Smooth muscle cell (in vitro differentiated cells): ENCODE results near the gene HCN2. TPM values are rescaled to one million over a fixed set of nuclear protein-coding genes. Genes with fewer than 3 reads are reported as not detected.

Source experiments
- DNase-seq: peaks from one replicate; lab custom pipeline; 2025; ENCODE audit not compliant: unreplicated experiment; lab: John Stamatoyannopoulos, UW
- H2AFZ ChIP-seq: fragments of 200-600 bp; sonication (generic); 2 replicates; pipeline ENCODE4 v1.6.0; 2016; ENCODE audit warnings: antibody characterized with exemption, low read depth, mild to moderate bottlenecking
- H3F3A ChIP-seq: fragments of 200-600 bp; sonication (generic); 2 replicates; pipeline ENCODE4 v1.6.0; 2017; ENCODE audit warnings: antibody characterized with exemption, low read depth
- H3K27ac ChIP-seq: fragments of 200-600 bp; sonication (generic); 2 replicates; pipeline ENCODE4 v1.5.1; 2016; ENCODE audit warnings: low read depth, mild to moderate bottlenecking
- H3K27me3 ChIP-seq: fragments of 200-600 bp; sonication (generic); 2 replicates; pipeline ENCODE4 v1.6.1; 2016; ENCODE audit warnings: low read depth, mild to moderate bottlenecking
- H3K36me3 ChIP-seq: fragments of 200-600 bp; sonication (generic); 2 replicates; pipeline ENCODE4 v1.5.1; 2016; ENCODE audit warnings: low read depth
- H3K4me1 ChIP-seq: fragments of 200-600 bp; sonication (generic); 2 replicates; pipeline ENCODE4 v1.5.1; 2016; ENCODE audit warnings: low read depth
- H3K4me2 ChIP-seq: fragments of 200-600 bp; sonication (generic); 2 replicates; pipeline ENCODE4 v1.6.0; 2016; ENCODE audit warnings: mild to moderate bottlenecking
- H3K4me3 ChIP-seq: fragments of 200-600 bp; sonication (generic); 2 replicates; pipeline ENCODE4 v1.5.1; 2016; ENCODE audit warnings: mild to moderate bottlenecking
- H3K79me2 ChIP-seq: fragments of 200-600 bp; sonication (generic); 2 replicates; pipeline ENCODE4 v1.6.0; 2016; ENCODE audit warnings: low read depth, mild to moderate bottlenecking
- H3K9ac ChIP-seq: fragments of 200-600 bp; sonication (generic); 2 replicates; pipeline ENCODE4 v1.6.0; 2016; ENCODE audit warnings: low read depth
- H3K9me3 ChIP-seq: fragments of 200-600 bp; sonication (generic); replicated peaks from 2 replicates; pipeline ENCODE4 v1.5.1; 2016; ENCODE audit warnings: low read depth
- H4K20me1 ChIP-seq: fragments of 200-600 bp; sonication (generic); 2 replicates; pipeline ENCODE4 v1.6.0; 2016; ENCODE audit warnings: low read depth
- CTCF ChIP-seq: fragments of 200-600 bp; sonication (generic); IDR thresholded peaks from 2 replicates; pipeline ENCODE4 v1.5.1; 2017; ENCODE audit warnings: borderline replicate concordance, mild to moderate bottlenecking, antibody characterized with exemption; ENCODE audit not compliant: insufficient read depth, poor library complexity, severe bottlenecking
- WGBS: methylation state at CpG from one replicate; pipeline ENCODE4 v1.1.7; 2016; ENCODE audit warnings: low lambda C conversion rate; 5-methylcytosine and 5-hydroxymethylcytosine counted together
- polyA plus RNA-seq: library from polyadenylated mRNA; unstranded; fragments of >200 nt; fragmentation: Nextera tagmentation; extraction: Ambion mirVana; gene quantifications from 2 replicates; pipeline ENCODE4 v1.2.1, GENCODE V29; 2016
- total RNA-seq: library from RNA; depleted of rRNA; stranded (reverse); fragments of >200 nt; gene quantifications from 2 replicates; pipeline ENCODE4 v1.2.3, GENCODE V29; 2014

The HCN2 gene
- total and polyA plus RNA-seq, 2 experiments from 2014 or later: 0.49 to 0.81 TPM

GRCh38 chr19:641702-642101 is 52.0 kb downstream of the HCN2 start:
- H3F3A ChIP-seq: no peaks in the 10 kb centered on the region
- DNase-seq: no peak
- H3K4me2 ChIP-seq: no peak overlapping the region
- H3K27me3 ChIP-seq: no peaks in the 10 kb centered on the region
- no peak overlapping the region for H3K27ac ChIP-seq
- WGBS: 89% methylated on average over 17 of the region's 17 CpGs
- no peak overlapping the region for H3K4me3 ChIP-seq
- H4K20me1 ChIP-seq: no peaks in the 10 kb centered on the region
- no peak overlapping the region for H2AFZ ChIP-seq
- no peaks in the 10 kb centered on the region for H3K4me1 ChIP-seq
- no peaks in the 10 kb centered on the region for H3K79me2 ChIP-seq
- no peak overlapping the region for H3K9ac ChIP-seq
- H3K9me3 ChIP-seq: no peaks in the 10 kb centered on the region
- TF ChIP-seq CTCF: no peak
- H3K36me3 ChIP-seq: no peaks in the 10 kb centered on the region

- H3K9me3 ChIP-seq: no peaks in the 10 kb centered on the region
- no peak overlapping the region for H3K4me3 ChIP-seq
- H3K79me2 ChIP-seq: no peaks in the 10 kb centered on the region
- no peaks in the 10 kb centered on the region for H3F3A ChIP-seq
- DNase-seq: no peak
- no peaks in the 10 kb centered on the region for H3K4me1 ChIP-seq
- H3K4me2 ChIP-seq: no peak overlapping the region
- H3K36me3 ChIP-seq: no peaks in the 10 kb centered on the region
- no peak overlapping the region for H3K9ac ChIP-seq
- H4K20me1 ChIP-seq: no peaks in the 10 kb centered on the region
- TF ChIP-seq CTCF: no peak
- WGBS: 96% methylated on average over 34 of the region's 70 CpGs
- no peaks in the 10 kb centered on the region for H3K27me3 ChIP-seq
- H2AFZ ChIP-seq: no peak overlapping the region
- H3K27ac ChIP-seq: no peak overlapping the region
These were observed 53.4 kb downstream of the HCN2 start for GRCh38 chr19:642767-643727.

DNA sequence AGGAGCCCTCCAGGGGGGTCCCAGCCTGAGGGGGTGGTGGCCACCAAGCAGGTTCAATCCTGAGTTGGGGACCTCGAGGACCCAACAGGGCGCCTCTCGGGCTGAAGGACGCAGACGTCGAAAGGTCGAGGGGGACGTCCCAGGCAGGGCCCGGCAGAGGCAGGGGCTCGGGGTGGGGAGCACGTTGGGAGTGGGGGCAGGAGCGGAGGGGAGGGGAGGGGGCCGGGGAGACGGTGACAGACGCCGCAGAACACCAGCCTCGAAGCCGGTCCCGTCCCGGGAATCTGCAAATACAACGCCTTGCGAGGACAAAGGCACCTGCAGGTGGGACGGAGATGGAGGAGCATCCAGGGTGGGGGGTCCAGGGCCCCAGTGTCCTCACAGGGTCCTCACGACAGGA is 54.1 kb downstream of the HCN2 start:
- H3K4me1 ChIP-seq: no peaks in the 10 kb centered on the region
- no peaks in the 10 kb centered on the region for H3K79me2 ChIP-seq
- H3K27ac ChIP-seq: no peak overlapping the region
- H3F3A ChIP-seq: no peaks in the 10 kb centered on the region
- no peak for DNase-seq
- H3K36me3 ChIP-seq: no peaks in the 10 kb centered on the region
- H2AFZ ChIP-seq: no peak overlapping the region
- H4K20me1 ChIP-seq: peaks cover 4% of the 10 kb centered on the region
- TF ChIP-seq CTCF: no peak
- H3K9me3 ChIP-seq: no peaks in the 10 kb centered on the region
- no peak overlapping the region for H3K4me2 ChIP-seq
- WGBS: 94% methylated on average over 10 of the region's 24 CpGs
- no peak overlapping the region for H3K4me3 ChIP-seq
- H3K27me3 ChIP-seq: no peaks in the 10 kb centered on the region
- H3K9ac ChIP-seq: no peak overlapping the region
